DMS53 treated with DMSO at 0.1 percent for 48 hours (cell line): ENCODE results near the gene NUP160.

ENCODE experiments used
- DNase-seq: peaks from one replicate; lab custom pipeline; 2025; ENCODE audit not compliant: unreplicated experiment; lab: John Stamatoyannopoulos, UW

Gene NUP160

GRCh38 chr11:47731475-47731874 is 116.7 kb downstream of the NUP160 start:
- no peak for DNase-seq
